H9 (cell line): ENCODE results near the gene AR. TPM values are rescaled to one million over a fixed set of nuclear protein-coding genes. Genes with fewer than 3 reads are reported as not detected.
"Not testable (repeated sequence)": the region's sequence is repeated elsewhere in the genome, so short reads cannot be mapped to it uniquely, and the experiment has no call there.

Source experiments
- DNase-seq: peaks from one replicate; pipeline ENCODE4 v3.0.0-alpha.2; 2017
- H2AFZ ChIP-seq: one replicate; pipeline ENCODE4 v1.6.1; 2013; ENCODE audit warnings: mild to moderate bottlenecking, low read length, control low read depth, moderate library complexity
- H2AK5ac ChIP-seq: 2 replicates; pipeline ENCODE4 v1.6.1; 2013; ENCODE audit warnings: low read length, control low read depth, mixed read lengths; ENCODE audit not compliant: insufficient read length
- H2BK120ac ChIP-seq: one replicate; pipeline ENCODE4 v1.6.1; 2013; ENCODE audit warnings: low read depth, mild to moderate bottlenecking, low read length, control low read depth, inconsistent platforms; ENCODE audit not compliant: poor library complexity, severe bottlenecking
- H2BK12ac ChIP-seq: 2 replicates; pipeline ENCODE4 v1.6.1; 2013; ENCODE audit warnings: low read length, control low read depth, mixed read lengths, low read depth; ENCODE audit not compliant: insufficient read length
- H2BK15ac ChIP-seq: 2 replicates; pipeline ENCODE4 v1.6.1; 2013; ENCODE audit warnings: low read depth, low read length, control low read depth
- H2BK20ac ChIP-seq: one replicate; pipeline ENCODE4 v1.6.1; 2013; ENCODE audit warnings: low read depth, mild to moderate bottlenecking, low read length, control low read depth, inconsistent platforms; ENCODE audit not compliant: poor library complexity, severe bottlenecking
- H2BK5ac ChIP-seq: 2 replicates; pipeline ENCODE4 v1.6.1; 2013; ENCODE audit warnings: low read length, control low read depth, mixed read lengths; ENCODE audit not compliant: insufficient read length
- H3K14ac ChIP-seq: 2 replicates; pipeline ENCODE4 v1.6.1; 2013; ENCODE audit warnings: low read length, control low read depth; ENCODE audit not compliant: insufficient read depth
- H3K18ac ChIP-seq: 2 replicates; pipeline ENCODE4 v1.6.1; 2013; ENCODE audit warnings: low read depth, mild to moderate bottlenecking, mixed read lengths, low read length, control low read depth; ENCODE audit not compliant: insufficient read length
- H3K23ac ChIP-seq: 2 replicates; pipeline ENCODE4 v1.6.1; 2013; ENCODE audit warnings: low read length, control low read depth, mixed read lengths, low read depth; ENCODE audit not compliant: insufficient read length
- H3K23me2 ChIP-seq: 2 replicates; pipeline ENCODE4 v1.6.1; 2013; ENCODE audit warnings: low read depth, mild to moderate bottlenecking, mixed read lengths, low read length, control low read depth; ENCODE audit not compliant: insufficient read length, poor library complexity, severe bottlenecking
- H3K27ac ChIP-seq: 2 replicates; pipeline ENCODE4 v1.5.1; 2013; ENCODE audit warnings: low read length, control low read depth, mixed read lengths, low read depth; ENCODE audit not compliant: insufficient read length
- H3K27me3 ChIP-seq: 2 replicates; pipeline ENCODE4 v1.6.1; 2013; ENCODE audit warnings: low read length, control low read depth, inconsistent platforms; ENCODE audit not compliant: insufficient read depth
- H3K4ac ChIP-seq: 2 replicates; pipeline ENCODE4 v1.6.1; 2013; ENCODE audit warnings: low read depth, mild to moderate bottlenecking, control low read depth, inconsistent platforms, low read length, moderate library complexity
- H3K4me1 ChIP-seq: 2 replicates; pipeline ENCODE4 v1.6.1; 2013; ENCODE audit warnings: low read length, control low read depth, inconsistent platforms; ENCODE audit not compliant: insufficient read depth
- H3K4me2 ChIP-seq: 2 replicates; pipeline ENCODE4 v1.6.1; 2013; ENCODE audit warnings: low read length, control low read depth, mixed read lengths; ENCODE audit not compliant: insufficient read length, insufficient read depth
- H3K56ac ChIP-seq: 2 replicates; pipeline ENCODE4 v1.6.1; 2013; ENCODE audit warnings: low read depth, mild to moderate bottlenecking, mixed read lengths, low read length, control low read depth; ENCODE audit not compliant: insufficient read length
- H3K79me1 ChIP-seq: 2 replicates; pipeline ENCODE4 v1.6.1; 2013; ENCODE audit warnings: low read depth, mild to moderate bottlenecking, moderate library complexity, low read length, control low read depth, inconsistent platforms; ENCODE audit not compliant: insufficient read depth, poor library complexity, severe bottlenecking
- H3K79me2 ChIP-seq: 2 replicates; pipeline ENCODE4 v1.6.1; 2013; ENCODE audit warnings: low read length, control low read depth, inconsistent platforms; ENCODE audit not compliant: insufficient read depth
- H3K9ac ChIP-seq: 2 replicates; pipeline ENCODE4 v1.6.1; 2013; ENCODE audit warnings: low read length, control low read depth, mixed read lengths; ENCODE audit not compliant: insufficient read length; ENCODE audit errors: extremely low read depth
- H3K9me3 ChIP-seq: one replicate; pipeline ENCODE4 v1.6.1; 2013; ENCODE audit warnings: low read depth, low read length, inconsistent platforms; ENCODE audit not compliant: control insufficient read depth
- H3T11ph ChIP-seq: one replicate; pipeline ENCODE4 v1.6.1; 2013; ENCODE audit warnings: mild to moderate bottlenecking, low read length, control low read depth, inconsistent platforms
- H4K20me1 ChIP-seq: one replicate; pipeline ENCODE4 v1.6.1; 2013; ENCODE audit not compliant: control insufficient read depth, insufficient read length, insufficient read depth
- H4K5ac ChIP-seq: 2 replicates; pipeline ENCODE4 v1.6.1; 2013; ENCODE audit warnings: low read depth, mild to moderate bottlenecking, mixed read lengths, low read length, control low read depth; ENCODE audit not compliant: insufficient read length
- H4K8ac ChIP-seq: replicated peaks from 2 replicates; pipeline ENCODE4 v1.6.1; 2013; ENCODE audit warnings: low read length, control low read depth, mixed read lengths, low read depth; ENCODE audit not compliant: insufficient read length
- H4K91ac ChIP-seq: 2 replicates; pipeline ENCODE4 v1.6.1; 2013; ENCODE audit warnings: low read depth, mild to moderate bottlenecking, moderate library complexity, mixed read lengths, low read length, control low read depth; ENCODE audit not compliant: insufficient read length
- H3K27ac Mint-ChIP-seq, 3 experiments: 2 replicates in 2 of 3; 3 replicates in 1 of 3; pipeline ENCODE4 v1.8.0; 2020 to 2021; ENCODE audit warnings: mixed read lengths in 3 of 3, mild to moderate bottlenecking in 1 of 3, moderate library complexity in 1 of 3
- H3K27me3 Mint-ChIP-seq: 2 replicates; pipeline ENCODE4 v1.8.0; 2021; ENCODE audit warnings: low read depth, mild to moderate bottlenecking, moderate library complexity, mixed read lengths
- H3K36me3 Mint-ChIP-seq, 3 experiments: 2 replicates in 2 of 3; 3 replicates in 1 of 3; pipeline ENCODE4 v1.8.0; 2020 to 2021; ENCODE audit warnings: low read depth in 3 of 3, mixed read lengths in 3 of 3; ENCODE audit not compliant: insufficient read depth in 1 of 3
- H3K4me1 Mint-ChIP-seq, 2 experiments: 2 replicates each; pipeline ENCODE4 v1.8.0; 2020; ENCODE audit warnings: mixed read lengths in 2 of 2
- H3K4me3 Mint-ChIP-seq, 2 experiments: 2 replicates in 1 of 2; 3 replicates in 1 of 2; pipeline ENCODE4 v1.8.0; 2020 to 2021; ENCODE audit warnings: mild to moderate bottlenecking in 2 of 2, mixed read lengths in 2 of 2, moderate library complexity in 1 of 2
- H3K9me3 Mint-ChIP-seq, 2 experiments: 2 replicates in 1 of 2; 3 replicates in 1 of 2; pipeline ENCODE4 v1.8.0; 2020; ENCODE audit warnings: mild to moderate bottlenecking in 2 of 2, mixed read lengths in 2 of 2, moderate library complexity in 1 of 2
- CTCF ChIP-seq: fragments of 200-600 bp; sonication (generic); conservative IDR thresholded peaks from 3 replicates; pipeline ENCODE4 v1.8.0; 2021; ENCODE audit warnings: antibody characterized with exemption, mild to moderate bottlenecking
- WGBS: extraction: QIAGEN DNeasy Blood & Tissue Kit; methylation state at CpG from one replicate; pipeline ENCODE4 v1.1.7; 2013; ENCODE audit warnings: missing lambda C conversion rate, low lambda C conversion rate, mixed read lengths; ENCODE audit not compliant: insufficient read length; ENCODE audit errors: extremely low coverage; 5-methylcytosine and 5-hydroxymethylcytosine counted together
- total RNA-seq: library from RNA; stranded (reverse); gene quantifications from 2 replicates; pipeline ENCODE4 v1.2.1, GENCODE V29; 2021

Gene AR
- total RNA-seq, 1 experiment from 2014 or later, result 3.5 TPM

GRCh38 chrX:67636532-67636931 lies 92.7 kb downstream of the AR start:
- Histone ChIP-seq H3K56ac (no peak overlapping the region), H2AFZ (no peak overlapping the region), H3K4me1 (no peaks in the 10 kb centered on the region), H3K4me2 (no peak overlapping the region), H4K5ac (no peak overlapping the region), H2BK5ac (no peak overlapping the region), H3K4ac (no peak overlapping the region), H2BK120ac (no peak overlapping the region), H4K8ac (no peak overlapping the region), H3K79me2 (no peaks in the 10 kb centered on the region), H3K23me2 (no peaks in the 10 kb centered on the region), H2AK5ac (no peak overlapping the region), H3K18ac (no peak overlapping the region), H3K14ac (no peak overlapping the region), H3K9me3 (peaks cover 4% of the 10 kb centered on the region), H3K79me1 (no peaks in the 10 kb centered on the region), H3T11ph (no peak overlapping the region), H3K9ac (no peak overlapping the region), H4K20me1 (no peaks in the 10 kb centered on the region), H3K23ac (no peak overlapping the region), H2BK12ac (no peak overlapping the region), H3K27ac (no peak overlapping the region), H2BK15ac (no peak overlapping the region), H2BK20ac (no peak overlapping the region), H4K91ac (no peak overlapping the region), H3K27me3 (no peaks in the 10 kb centered on the region)
- Mint-ChIP-seq H3K4me1 (peaks cover 14 to 18% of the 10 kb centered on the region in 2 experiments), H3K27me3 (no peaks in the 10 kb centered on the region; the same call in 1 of the 2 replicates), H3K4me3 (no peak overlapping the region), H3K9me3 (peaks cover 62 to 68% of the 10 kb centered on the region in 2 experiments), H3K27ac (no peak overlapping the region), H3K36me3 (peaks cover 9 to 20% (median 15%) of the 10 kb centered on the region in 3 experiments; a peak in 5 of 7 replicates)
- peak; percentile 28 for DNase-seq
- no peak for TF ChIP-seq CTCF

GRCh38 chrX:67637293-67637692 lies 93.5 kb downstream of the AR start:
- not testable (repeated sequence) for H3T11ph ChIP-seq, H3K9me3 ChIP-seq, H2BK12ac ChIP-seq, H3K4me2 ChIP-seq, H3K23ac ChIP-seq, H2BK20ac ChIP-seq, H4K20me1 ChIP-seq, H3K56ac ChIP-seq, H2BK15ac ChIP-seq, H3K79me2 ChIP-seq, H3K27me3 Mint-ChIP-seq, H3K4me3 Mint-ChIP-seq, H3K27ac ChIP-seq, H3K18ac ChIP-seq, H3K23me2 ChIP-seq, H2BK120ac ChIP-seq, H4K5ac ChIP-seq, H3K9ac ChIP-seq, H3K4ac ChIP-seq, H2AFZ ChIP-seq, H3K4me1 ChIP-seq, H4K91ac ChIP-seq, H3K79me1 ChIP-seq, H3K27ac Mint-ChIP-seq, H3K27me3 ChIP-seq, H2BK5ac ChIP-seq, H3K14ac ChIP-seq, H4K8ac ChIP-seq, H2AK5ac ChIP-seq, DNase-seq
- H3K36me3 Mint-ChIP-seq, result peaks cover 9 to 18% (median 13%) of the 10 kb centered on the region in 3 experiments; a peak in 5 of 7 replicates
- H3K9me3 Mint-ChIP-seq, result peaks cover 59 to 63% of the 10 kb centered on the region in 2 experiments
- peaks cover 14 to 18% of the 10 kb centered on the region in 2 experiments for H3K4me1 Mint-ChIP-seq
- WGBS, result no CpG with 5 or more reads among the region's 3 CpGs
